Endothelial cell of umbilical vein (primary cell): ENCODE data around the gene PCID2. TPM values are rescaled to one million over a fixed set of nuclear protein-coding genes. Genes with fewer than 3 reads are reported as not detected.

Source experiments
- BruUV-seq: library from RNA; stranded (reverse); fragments of 400-500 nt; replicated peaks from 2 replicates; lab custom pipeline; 2021; lab: Mats Ljungman, UMichigan
- CTCF ChIA-PET: fragments of 300-600, 350-600 bp; sonication (Branson Sonifier 250); formaldehyde crosslinking; loops from one replicate; lab custom pipeline; 2021; ENCODE audit warnings: antibody characterized with exemption, inconsistent platforms; lab: Charles Lee
- POLR2A ChIA-PET: fragments of 300-600, 350-600 bp; sonication (Branson Sonifier 250); formaldehyde crosslinking; loops from one replicate; lab custom pipeline; 2021; ENCODE audit warnings: antibody characterized with exemption, inconsistent platforms; lab: Charles Lee
- DNase-seq: peaks from one replicate; pipeline ENCODE4 v3.0.0-alpha.2; 2011; ENCODE audit warnings: low read depth, low spot score
- FAIRE-seq: peaks from 2 replicates; lab custom pipeline; 2011; peaks lifted over from hg19 to GRCh38; lab: Jason Lieb, UNC
- H2AFZ ChIP-seq: 2 replicates; pipeline ENCODE4 v1.6.0; 2012; ENCODE audit warnings: low read depth, low read length, control low read depth, inconsistent platforms
- H3K27ac ChIP-seq: 2 replicates; pipeline ENCODE4 v1.5.1; 2011; ENCODE audit warnings: low read depth, mild to moderate bottlenecking, control low read depth, low read length, moderate library complexity; ENCODE audit not compliant: insufficient read depth
- H3K27me3 ChIP-seq, 2 experiments: 2 replicates each; pipeline versions ENCODE4 v1.6.0 to v1.6.1; 2011; ENCODE audit warnings: low read length in 2 of 2, mixed read lengths in 1 of 2; ENCODE audit not compliant: control insufficient read depth in 2 of 2, insufficient read depth in 2 of 2
- H3K36me3 ChIP-seq, 2 experiments: 2 replicates in 1 of 2; 3 replicates in 1 of 2; pipeline ENCODE4 v1.5.1; 2011; ENCODE audit warnings: low read length in 2 of 2, mild to moderate bottlenecking in 1 of 2, moderate library complexity in 1 of 2; ENCODE audit not compliant: control insufficient read depth in 2 of 2, insufficient read depth in 2 of 2; ENCODE audit errors: extremely low read depth in 1 of 2
- H3K4me1 ChIP-seq: 3 replicates; pipeline ENCODE4 v1.5.1; 2011; ENCODE audit warnings: mild to moderate bottlenecking, low read length; ENCODE audit not compliant: control insufficient read depth, insufficient read depth; ENCODE audit errors: extremely low read depth
- H3K4me2 ChIP-seq: 2 replicates; pipeline ENCODE4 v1.6.1; 2011; ENCODE audit warnings: low read length, control low read depth, mixed read lengths; ENCODE audit not compliant: insufficient read depth
- H3K4me3 ChIP-seq, 3 experiments: fragments of 200-600 bp in 1 of 3; sonication (generic), shearing (Covaris generic) in 1 of 3; replicated peaks in 1 of 3; 2 replicates each; pipeline ENCODE4 v1.5.1; 2011 to 2016; ENCODE audit warnings: control low read depth in 3 of 3, low read length in 3 of 3, mild to moderate bottlenecking in 2 of 3, inconsistent platforms in 1 of 3, low read depth in 1 of 3, moderate library complexity in 1 of 3; ENCODE audit not compliant: insufficient read depth in 1 of 3
- H3K79me2 ChIP-seq: 2 replicates; pipeline ENCODE4 v1.6.0; 2012; ENCODE audit warnings: low read length, inconsistent platforms; ENCODE audit not compliant: control insufficient read depth, insufficient read depth
- H3K9ac ChIP-seq: replicated peaks from 2 replicates; pipeline ENCODE3; 2011; ENCODE audit warnings: low read length, control low read depth; ENCODE audit not compliant: insufficient read depth; ENCODE audit errors: extremely low read depth
- H3K9me1 ChIP-seq: replicated peaks from 3 replicates; pipeline ENCODE4 v1.6.0; 2011; ENCODE audit warnings: mild to moderate bottlenecking, low read length; ENCODE audit not compliant: control insufficient read depth, insufficient read depth; ENCODE audit errors: extremely low read depth
- H3K9me3 ChIP-seq: replicated peaks from 2 replicates; pipeline ENCODE4 v1.5.1; 2012; ENCODE audit warnings: low read length, inconsistent platforms; ENCODE audit not compliant: control insufficient read depth, insufficient read depth
- H4K20me1 ChIP-seq: replicated peaks from 2 replicates; pipeline ENCODE3; 2011; ENCODE audit warnings: mild to moderate bottlenecking, low read length; ENCODE audit not compliant: control insufficient read depth, insufficient read depth; ENCODE audit errors: extremely low read depth
- CTCF ChIP-seq, 2 donors: IDR thresholded peaks; 1 replicate in 1 of 2; 2 replicates in 1 of 2; pipeline ENCODE4 v1.5.1; 2011; ENCODE audit warnings: low read length in 2 of 2, mild to moderate bottlenecking in 2 of 2, moderate library complexity in 2 of 2, control low read depth in 1 of 2, inconsistent platforms in 1 of 2, low read depth in 1 of 2; ENCODE audit not compliant: insufficient read depth in 1 of 2; ENCODE audit errors: extremely low read depth in 1 of 2
- EZH2 ChIP-seq: IDR thresholded peaks from 2 replicates; pipeline ENCODE4 v1.6.1; 2012; ENCODE audit warnings: borderline replicate concordance, low read depth, mild to moderate bottlenecking, moderate library complexity, low read length, inconsistent platforms; ENCODE audit not compliant: severe bottlenecking
- FOS ChIP-seq: IDR thresholded peaks from 2 replicates; pipeline ENCODE4 v1.6.1; 2011; ENCODE audit warnings: mild to moderate bottlenecking, low read length, moderate library complexity, borderline replicate concordance; ENCODE audit not compliant: insufficient read depth
- GATA2 ChIP-seq: IDR thresholded peaks from 2 replicates; pipeline ENCODE4 v1.7.0; 2011; ENCODE audit warnings: low read depth, mild to moderate bottlenecking, moderate library complexity, mixed read lengths, low read length; ENCODE audit not compliant: insufficient read length, insufficient read depth
- JUN ChIP-seq: IDR thresholded peaks from 2 replicates; pipeline ENCODE4 v1.6.1; 2011; ENCODE audit warnings: borderline replicate concordance, low read depth; ENCODE audit not compliant: insufficient read length, insufficient read depth
- MAX ChIP-seq: IDR thresholded peaks from 2 replicates; pipeline ENCODE4 v1.6.1; 2011; ENCODE audit not compliant: insufficient read depth, insufficient read length
- MYC ChIP-seq: IDR thresholded peaks from one replicate; pipeline ENCODE4 v1.6.1; 2011; ENCODE audit warnings: mild to moderate bottlenecking, low read depth, low read length
- POLR2A ChIP-seq: IDR thresholded peaks from 2 replicates; pipeline ENCODE4 v1.6.1; 2012; ENCODE audit warnings: low read depth, mild to moderate bottlenecking, control low read depth, low read length
- POLR2AphosphoS5 ChIP-seq: IDR thresholded peaks from 2 replicates; pipeline ENCODE4 v1.6.1; 2012; ENCODE audit warnings: low read depth, mild to moderate bottlenecking, control low read depth, low read length, moderate library complexity; ENCODE audit not compliant: insufficient read depth
- dilution Hi-C: fragments of 300-500 bp; cut with MboI; formaldehyde crosslinking; loops from one replicate; pipeline ENCODE4 v1.15.0; 2019; ENCODE audit warnings: low sequenced_read_pairs; ENCODE audit not compliant: extremely low pct_ligation_motif_present
- intact Hi-C: fragments of 100-400 bp; cut with micrococcal nuclease; formaldehyde crosslinking; loops from one replicate; pipeline ENCODE4 v1.10.0; 2022
- polyA plus RNA-seq, 4 experiments: library from polyadenylated mRNA; depleted of rRNA in 3 of 4; stranded (reverse) in 3 of 4; unstranded in 1 of 4; fragments of >200 nt; gene quantifications; 2 replicates each; pipeline versions ENCODE4 v1.2.1 to v1.2.3, GENCODE V29; 2011 to 2012; ENCODE audit warnings: missing spikeins in 1 of 4
- total RNA-seq: library from RNA; stranded (reverse); gene quantifications from 2 replicates; pipeline ENCODE4 v1.2.3, GENCODE V29; 2021

PCID2 gene
- total and polyA plus RNA-seq, 2 donors (not counting 3 experiments of a cell fraction or from before 2014, with no cell fraction given) = 52.1 to 55.6 TPM

GRCh38 chr13:113192279-113192678 is 16.2 kb downstream of the PCID2 start:
- peaks cover 15% of the 10 kb centered on the region for H3K4me1 ChIP-seq
- no peaks in the 10 kb centered on the region for H3K9me1 ChIP-seq
- H2AFZ ChIP-seq = no peak overlapping the region
- no peak overlapping the region for H3K4me2 ChIP-seq
- H3K9ac ChIP-seq = no peak overlapping the region
- no peak for TF ChIP-seq EZH2
- TF ChIP-seq MAX = no peak
- no peak for TF ChIP-seq POLR2AphosphoS5
- no peak for TF ChIP-seq POLR2A
- TF ChIP-seq JUN = no peak
- TF ChIP-seq CTCF (IDR thresholded peaks at IDR 0.05; ENCODE audit: extremely low read depth in 1 of 2, insufficient read depth in 1 of 2, low read depth in 1 of 2, low read length in 2 of 2) = no peak
- TF ChIP-seq MYC = no peak
- TF ChIP-seq FOS = no peak
- no peak for TF ChIP-seq GATA2
- H3K79me2 ChIP-seq = no peaks in the 10 kb centered on the region
- dilution Hi-C loops (no loop called here), intact Hi-C loops (no loop called here)
- H4K20me1 ChIP-seq = no peaks in the 10 kb centered on the region
- no peak for DNase-seq
- no peaks in the 10 kb centered on the region for H3K27me3 ChIP-seq
- no peak for FAIRE-seq
- no peak overlapping the region for H3K4me3 ChIP-seq
- H3K9me3 ChIP-seq = no peaks in the 10 kb centered on the region
- H3K36me3 ChIP-seq = peaks cover 24 to 26% of the 10 kb centered on the region in 2 experiments
- ChIA-PET CTCF (no interaction called here), POLR2A (interaction anchor here (1.2 kb wide), 1 partner anchor 17 kb away, joined by 3 read pairs; the partner anchor contains the start of gene CUL4A)
- no peak overlapping the region for H3K27ac ChIP-seq
- BruUV-seq = no TSS peak
